AG09309 (cell line): ENCODE data around the gene PRKG1.

ENCODE experiments used
- DNase-seq: peaks from one replicate; pipeline ENCODE4 v3.0.0-alpha.2; 2010; ENCODE audit warnings: low read depth
- H3K4me3 ChIP-seq: 2 replicates; pipeline ENCODE4 v1.5.1; 2011; ENCODE audit warnings: mild to moderate bottlenecking, low read depth, low read length, moderate library complexity; ENCODE audit not compliant: control insufficient read depth
- CTCF ChIP-seq: IDR thresholded peaks from 2 replicates; pipeline ENCODE4 v1.5.1; 2011; ENCODE audit warnings: mild to moderate bottlenecking, low read depth, low read length, inconsistent platforms; ENCODE audit not compliant: insufficient read depth, control insufficient read depth; ENCODE audit errors: missing control alignments

Gene PRKG1

GRCh38 chr10:51763746-51764145 is 689.5 kb downstream of the PRKG1 start:
- H3K4me3 ChIP-seq: no peak overlapping the region
- no peak for TF ChIP-seq CTCF
- DNase-seq: no peak

- DNase-seq: no peak
- TF ChIP-seq CTCF: no peak
- H3K4me3 ChIP-seq: no peak overlapping the region
Observed at GRCh38 chr10:51765284-51765971, 691.1 kb downstream of the PRKG1 start.

- DNase-seq: no peak
- no peak for TF ChIP-seq CTCF
- H3K4me3 ChIP-seq: no peak overlapping the region
Observed at GRCh38 chr10:51766423-51767102, 692.3 kb downstream of the PRKG1 start.

DNA sequence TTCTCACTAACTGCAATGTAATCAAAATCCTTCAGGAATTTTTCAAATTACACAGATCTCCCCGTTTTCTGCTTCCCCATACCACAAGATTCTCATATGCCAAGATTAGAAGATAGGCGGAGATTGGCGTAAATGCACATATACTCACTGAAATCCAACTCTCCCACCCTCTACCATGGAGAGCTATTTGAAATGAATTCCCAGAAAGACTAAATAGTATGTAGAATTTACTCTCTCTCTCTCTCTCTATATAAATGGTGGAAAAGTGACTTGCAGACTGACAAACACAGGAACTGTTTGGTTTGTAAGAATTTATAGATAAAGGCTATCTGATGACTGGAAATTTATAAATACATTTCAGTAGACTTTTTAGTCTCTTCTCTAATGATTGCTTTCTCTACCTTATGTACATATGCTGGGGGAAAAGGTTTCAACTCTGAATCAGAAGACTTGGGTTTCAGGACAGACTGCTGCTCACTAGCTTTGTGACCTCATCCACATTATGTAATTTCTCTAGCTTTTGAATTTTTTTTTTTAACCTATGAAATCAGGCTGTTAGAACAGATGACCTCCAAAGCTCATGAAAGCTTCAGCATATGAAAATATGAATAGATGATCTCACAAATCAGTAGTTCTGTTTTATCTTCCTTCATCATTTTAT is 692.9 kb downstream of the PRKG1 start:
- TF ChIP-seq CTCF: no peak
- DNase-seq: no peak

GRCh38 chr10:51768886-51769465 is 694.7 kb downstream of the PRKG1 start:
- TF ChIP-seq CTCF: no peak
- no peak overlapping the region for H3K4me3 ChIP-seq
- DNase-seq: no peak

More for the DNA sequence above, 692.9 kb downstream of the PRKG1 start:
- H3K4me3 ChIP-seq: no peak overlapping the region

DNA sequence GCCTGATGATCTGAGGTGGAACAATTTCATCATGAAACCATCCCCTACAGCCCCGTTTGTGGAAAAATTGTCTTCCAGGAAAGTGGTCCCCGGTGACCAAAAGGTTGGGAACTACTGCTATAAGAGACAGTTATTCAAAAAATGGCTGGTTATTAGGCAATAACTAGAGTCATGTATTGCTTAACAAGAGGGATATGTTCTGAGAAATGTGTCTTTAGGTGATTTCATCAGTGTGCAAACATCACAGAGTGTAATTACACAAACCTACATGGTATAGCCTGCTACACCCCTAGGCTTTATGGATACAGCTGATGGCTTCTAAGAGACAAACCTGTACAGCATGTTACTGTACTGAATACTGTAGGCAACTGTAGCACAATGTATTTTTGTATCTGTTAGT is 696.4 kb downstream of the PRKG1 start:
- no peak for TF ChIP-seq CTCF
- DNase-seq: peak; percentile 14
- no peak overlapping the region for H3K4me3 ChIP-seq
